ENCODE results near the gene DAZAP1.

DNA sequence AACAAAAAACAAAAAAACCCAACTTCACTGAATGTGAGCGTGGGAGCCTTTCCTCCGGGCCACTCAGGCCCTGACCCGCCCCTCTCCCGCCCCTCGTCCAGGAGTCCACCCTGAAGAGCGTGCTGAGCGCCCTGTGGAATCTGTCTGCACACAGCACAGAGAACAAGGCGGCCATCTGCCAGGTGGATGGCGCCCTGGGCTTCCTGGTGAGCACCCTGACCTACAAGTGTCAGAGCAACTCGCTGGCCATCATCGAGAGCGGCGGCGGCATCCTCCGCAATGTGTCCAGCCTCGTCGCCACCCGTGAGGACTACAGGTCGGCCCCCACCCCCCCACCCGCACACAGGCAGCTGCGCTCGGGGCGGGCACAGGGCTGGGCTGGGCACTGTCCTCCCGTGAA is 54.5 kb downstream of the DAZAP1 start:
- TF ChIP-seq, protein P1, sequence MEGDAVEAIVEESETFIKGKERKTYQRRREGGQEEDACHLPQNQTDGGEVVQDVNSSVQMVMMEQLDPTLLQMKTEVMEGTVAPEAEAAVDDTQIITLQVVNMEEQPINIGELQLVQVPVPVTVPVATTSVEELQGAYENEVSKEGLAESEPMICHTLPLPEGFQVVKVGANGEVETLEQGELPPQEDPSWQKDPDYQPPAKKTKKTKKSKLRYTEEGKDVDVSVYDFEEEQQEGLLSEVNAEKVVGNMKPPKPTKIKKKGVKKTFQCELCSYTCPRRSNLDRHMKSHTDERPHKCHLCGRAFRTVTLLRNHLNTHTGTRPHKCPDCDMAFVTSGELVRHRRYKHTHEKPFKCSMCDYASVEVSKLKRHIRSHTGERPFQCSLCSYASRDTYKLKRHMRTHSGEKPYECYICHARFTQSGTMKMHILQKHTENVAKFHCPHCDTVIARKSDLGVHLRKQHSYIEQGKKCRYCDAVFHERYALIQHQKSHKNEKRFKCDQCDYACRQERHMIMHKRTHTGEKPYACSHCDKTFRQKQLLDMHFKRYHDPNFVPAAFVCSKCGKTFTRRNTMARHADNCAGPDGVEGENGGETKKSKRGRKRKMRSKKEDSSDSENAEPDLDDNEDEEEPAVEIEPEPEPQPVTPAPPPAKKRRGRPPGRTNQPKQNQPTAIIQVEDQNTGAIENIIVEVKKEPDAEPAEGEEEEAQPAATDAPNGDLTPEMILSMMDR (IDR thresholded peaks at IDR 0.05), result no peak
- TF ChIP-seq POLR2A (IDR thresholded peaks at IDR 0.05) (no peak), EP300 (IDR thresholded peaks at IDR 0.05) (no peak)

All from ovary (tissue), 3 donors.